GM19467 (cell line): ENCODE measurements around the gene FABP3.
"Not testable (repeated sequence)": the region's sequence is repeated elsewhere in the genome, so short reads cannot be mapped to it uniquely, and the experiment has no call there.

Experiments
- ATAC-seq: cut with Tn5 transposase; IDR thresholded peaks from one replicate; pipeline ENCODE4 v1.9.1; 2021; ENCODE audit warnings: mild to moderate bottlenecking, moderate library complexity; ENCODE audit not compliant: unreplicated experiment

FABP3 gene

DNA sequence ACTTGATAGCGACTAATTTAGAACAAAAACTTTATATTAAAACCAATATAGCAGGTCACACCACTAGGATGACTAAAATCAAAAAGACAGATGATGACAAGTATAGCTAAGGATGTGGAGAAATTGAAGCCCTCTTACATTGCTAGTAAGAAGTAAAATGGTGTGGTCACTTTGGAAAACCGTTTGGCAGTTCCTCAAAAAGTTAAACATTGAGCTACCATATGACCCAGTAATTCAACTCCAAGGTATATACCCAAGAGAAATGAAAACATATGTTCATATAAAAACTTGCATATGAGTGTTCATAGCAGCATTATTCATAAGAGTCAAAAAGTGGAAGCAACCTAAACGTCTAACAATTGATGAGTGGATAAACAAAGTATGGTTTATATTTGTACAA, 27.1 kb upstream of the FABP3 start:
- no peak for ATAC-seq

- ATAC-seq: no peak
These were observed 25.4 kb upstream of the FABP3 start for GRCh38 chr1:31398246-31398645.

GRCh38 chr1:31397360-31398095, 24.7 kb upstream of the FABP3 start:
- no peak for ATAC-seq

DNA sequence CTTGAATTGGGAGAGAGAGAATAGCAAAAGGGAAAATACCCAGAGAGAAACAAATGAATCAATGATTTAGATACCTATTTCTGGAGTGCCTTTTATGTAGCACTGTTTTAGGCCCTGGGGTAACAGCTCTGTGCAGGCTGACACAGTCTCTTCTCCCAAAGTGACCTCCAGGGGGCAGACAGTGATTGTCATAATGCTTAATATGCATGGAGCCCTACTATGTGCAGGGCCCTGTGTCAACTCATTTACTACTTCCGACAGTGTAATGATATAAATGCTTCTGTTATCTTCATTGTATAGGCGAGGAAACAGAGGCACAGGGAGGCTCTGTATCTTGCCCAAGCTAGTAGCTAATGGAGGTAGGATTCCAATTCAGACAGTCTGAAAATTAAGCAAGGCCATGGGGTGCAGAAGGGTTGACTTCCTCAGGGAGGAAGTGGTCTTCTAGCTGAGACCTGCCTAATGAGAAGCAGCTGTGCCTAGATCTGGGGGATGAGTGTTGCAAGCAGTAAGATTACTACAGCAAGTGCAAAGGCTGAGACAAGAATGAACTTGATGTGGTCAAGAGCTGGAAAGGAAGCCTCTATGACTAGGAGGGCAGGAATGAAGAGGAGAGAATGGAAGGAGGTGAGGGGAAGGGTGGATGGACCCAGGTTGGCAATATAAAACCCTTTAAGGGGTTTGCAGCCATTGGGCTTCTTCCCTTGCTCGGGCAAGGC, 23.9 kb upstream of the FABP3 start:
- ATAC-seq: no peak

- ATAC-seq: peak; percentile 68
These were observed 21.8 kb upstream of the FABP3 start for GRCh38 chr1:31394584-31395193.

- ATAC-seq: no peak
These were observed 20.6 kb upstream of the FABP3 start for GRCh38 chr1:31393463-31393862.

- no peak for ATAC-seq
These were observed 17.2 kb upstream of the FABP3 start for GRCh38 chr1:31390071-31390470.

DNA sequence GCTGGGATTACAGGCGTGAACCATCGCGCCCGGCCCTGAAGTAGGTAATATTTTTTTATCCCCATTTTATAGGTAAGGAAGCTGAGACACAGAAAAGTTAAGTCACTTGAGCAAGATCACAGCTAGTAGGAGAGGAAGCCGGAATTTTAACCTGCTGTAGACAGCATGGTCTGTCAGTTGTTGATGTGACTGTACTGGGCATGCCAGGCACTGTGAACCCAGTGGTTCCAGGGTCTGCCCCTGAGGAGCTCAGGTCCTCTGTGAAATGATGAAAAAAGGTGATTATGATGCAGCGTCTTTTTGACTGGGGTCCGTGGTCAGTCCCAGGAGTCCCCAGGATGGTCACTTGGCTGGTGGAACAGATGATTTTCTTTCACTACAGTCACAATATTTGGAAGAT, 16.7 kb upstream of the FABP3 start:
- no peak for ATAC-seq

DNA sequence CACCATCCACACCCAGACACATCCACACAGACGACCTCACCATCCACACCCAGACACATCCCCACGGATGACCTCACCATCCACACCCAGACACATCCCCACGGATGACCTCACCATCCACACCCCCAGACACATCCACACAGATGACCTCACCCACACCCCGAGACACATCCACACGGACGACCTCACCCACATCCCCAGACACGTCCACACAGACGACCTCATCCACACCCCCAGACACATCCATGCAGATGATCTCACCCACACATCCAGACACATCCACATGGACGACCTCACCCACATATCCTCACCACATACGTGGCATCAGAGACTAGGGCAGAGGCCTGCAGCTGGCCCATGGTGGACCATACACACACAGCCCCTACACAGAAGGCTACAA, 14.7 kb upstream of the FABP3 start:
- no peak for ATAC-seq

- ATAC-seq: not testable (repeated sequence)
These were observed 13.8 kb upstream of the FABP3 start for GRCh38 chr1:31386576-31387243.

DNA sequence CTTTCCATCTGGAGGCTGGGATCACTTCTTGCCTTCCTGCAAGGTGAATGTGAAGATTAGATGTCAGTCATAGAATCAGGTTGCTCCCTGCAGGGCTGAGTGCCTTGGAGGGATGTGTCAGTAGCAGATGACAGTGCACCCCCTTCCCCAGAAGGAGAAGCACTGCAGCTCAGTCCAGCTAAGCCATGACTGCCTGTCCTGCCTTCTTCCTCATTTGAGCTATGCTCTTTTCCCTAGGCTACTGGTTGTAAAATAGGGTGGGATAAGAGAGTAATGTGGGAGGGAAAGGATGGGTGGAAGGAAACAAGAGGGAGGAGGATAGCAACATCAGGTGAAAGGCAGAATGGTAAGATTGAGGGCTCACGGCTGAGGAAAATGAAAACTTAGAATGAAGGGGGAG, 11.1 kb upstream of the FABP3 start:
- ATAC-seq: no peak

DNA sequence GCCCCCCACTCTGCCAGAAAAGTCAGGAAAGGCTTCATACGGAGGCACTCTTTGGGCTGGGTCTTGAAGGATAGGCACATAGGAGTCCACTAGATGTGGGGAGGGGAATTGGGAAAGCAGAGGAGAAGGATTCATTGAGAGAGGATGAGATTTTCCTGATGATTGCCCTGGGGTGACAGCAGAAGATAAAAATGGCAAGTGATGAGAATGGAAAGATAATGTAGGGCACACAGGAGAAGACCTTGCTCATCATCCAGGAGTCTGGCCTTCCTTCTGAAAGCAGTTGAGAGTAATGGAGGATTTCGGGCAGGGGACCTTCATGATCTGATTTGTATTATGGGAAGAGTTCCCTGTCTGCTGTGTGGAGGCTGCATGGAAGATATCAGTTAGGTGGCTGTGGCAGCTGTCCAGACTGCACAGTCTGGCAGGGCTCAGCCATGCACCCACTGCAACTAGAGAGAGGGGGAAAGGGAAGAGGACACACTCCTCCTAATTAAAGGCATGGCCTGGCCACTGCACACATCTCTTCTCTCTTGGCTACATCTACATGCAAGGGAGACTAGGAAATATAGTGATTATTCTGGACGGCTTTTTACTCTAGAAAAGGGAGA, 9.6 kb upstream of the FABP3 start:
- no peak for ATAC-seq

DNA sequence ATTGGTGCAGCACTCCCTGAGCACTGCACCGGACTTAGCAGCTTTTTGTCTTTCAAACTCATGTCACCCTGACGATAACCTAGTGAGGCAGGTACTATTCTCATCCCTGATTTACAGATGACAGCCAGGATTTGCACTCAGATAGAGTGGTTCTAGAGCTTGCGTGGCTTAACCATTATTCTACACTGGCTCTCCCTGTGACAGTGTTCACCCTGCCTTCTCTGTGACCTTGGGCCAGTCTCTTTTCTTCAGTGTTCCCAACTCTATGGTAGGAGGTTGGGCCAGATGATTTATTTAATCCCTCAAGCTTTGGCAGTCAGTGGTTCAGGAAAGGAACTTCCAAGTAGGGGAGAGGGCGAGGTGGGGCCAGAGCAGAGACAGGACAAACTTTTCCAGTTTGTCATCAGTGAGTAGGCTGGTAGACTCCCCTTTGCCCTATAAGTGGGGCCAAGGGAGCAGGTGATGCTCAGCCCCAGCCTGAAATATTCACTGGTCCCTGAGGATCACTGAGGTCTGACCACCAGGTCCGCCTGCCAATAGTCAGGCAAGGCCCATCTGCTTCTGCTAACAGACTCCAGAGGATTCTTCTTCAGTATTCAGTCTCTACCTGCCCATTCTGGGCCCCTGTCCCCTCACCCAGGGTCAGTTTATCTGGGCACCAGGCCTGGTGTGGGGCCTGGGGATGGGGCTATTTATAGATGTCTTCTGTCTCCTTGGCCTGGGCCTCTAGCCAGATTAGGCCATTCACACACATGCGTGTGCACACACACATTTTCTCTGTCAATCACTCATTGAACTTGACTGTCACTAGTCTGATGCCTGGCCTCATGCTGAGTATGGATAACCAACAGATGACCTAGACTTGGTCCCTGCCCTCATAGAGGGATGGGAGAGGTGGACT, 8.8 kb upstream of the FABP3 start:
- ATAC-seq: no peak

- ATAC-seq: no peak
These were observed 7.3 kb upstream of the FABP3 start for GRCh38 chr1:31380181-31380580.

- no peak for ATAC-seq
These were observed 5.1 kb upstream of the FABP3 start for GRCh38 chr1:31378001-31378400.

DNA sequence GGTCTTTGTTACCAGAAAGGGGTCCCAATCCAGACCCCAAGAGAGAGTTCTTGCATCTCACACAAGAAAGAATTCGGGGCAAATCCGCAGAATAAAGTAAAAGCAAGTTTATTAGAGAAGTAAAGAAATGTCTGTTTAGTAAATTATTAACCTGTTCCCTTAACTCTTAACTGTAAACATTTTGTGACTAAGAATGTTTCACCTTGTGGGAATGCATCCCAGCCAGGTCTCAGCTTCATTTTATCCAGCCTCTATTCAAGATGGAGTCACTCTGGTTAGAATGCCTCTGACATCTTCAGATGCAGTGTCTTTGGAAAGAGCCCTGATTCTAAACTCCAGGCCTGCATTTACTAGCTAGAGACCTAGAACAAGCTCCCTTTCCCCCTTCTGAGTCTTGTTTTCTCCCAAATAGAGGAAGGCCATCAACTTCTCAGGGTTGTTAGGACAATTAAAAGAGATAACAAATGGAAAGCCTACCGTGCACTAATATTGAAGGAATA, 4.5 kb upstream of the FABP3 start:
- no peak for ATAC-seq

GRCh38 chr1:31376375-31377134, 3.7 kb upstream of the FABP3 start:
- ATAC-seq: no peak

DNA sequence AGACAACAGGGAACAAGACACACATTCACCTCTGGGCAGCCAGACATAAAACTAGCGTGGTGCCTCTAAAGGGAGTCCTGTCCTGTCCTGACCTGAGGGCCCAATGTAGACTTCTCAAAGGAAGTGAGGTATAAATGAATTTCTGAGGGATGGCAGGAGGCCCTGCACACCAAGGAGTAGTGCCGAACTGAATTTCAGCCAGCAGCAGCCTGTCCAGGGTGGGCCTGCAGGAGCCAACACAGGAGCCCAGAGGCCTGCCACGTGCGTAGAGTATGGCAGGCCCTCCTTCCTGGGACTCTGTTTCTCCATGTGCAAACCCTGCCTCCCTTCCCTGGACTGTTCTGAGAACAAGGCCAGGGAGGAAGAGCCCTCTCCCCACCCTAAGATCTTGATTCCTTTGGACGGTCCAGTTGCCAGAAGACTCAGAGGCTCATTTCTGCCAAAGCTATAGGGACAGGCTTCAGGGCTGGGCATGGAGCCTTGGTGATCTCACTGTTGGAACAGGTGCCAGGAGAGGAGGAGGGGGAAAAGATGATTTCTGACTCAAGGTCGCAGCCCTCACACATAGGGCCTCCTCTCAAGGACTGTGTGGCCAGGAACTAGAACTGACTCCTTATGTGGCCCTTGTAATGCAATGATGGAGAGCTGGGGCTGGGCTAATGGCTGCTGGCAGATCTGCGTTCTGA, 1.8 kb upstream of the FABP3 start:
- ATAC-seq: no peak
